OCI-M1 (cell line): ENCODE measurements around the gene ASB7.
"Not testable (repeated sequence)": the region's sequence is repeated elsewhere in the genome, so short reads cannot be mapped to it uniquely, and the experiment has no call there.

Experiments used
- DNase-seq: peaks from one replicate; lab custom pipeline; 2025; lab: John Stamatoyannopoulos, UW

Gene ASB7

DNA sequence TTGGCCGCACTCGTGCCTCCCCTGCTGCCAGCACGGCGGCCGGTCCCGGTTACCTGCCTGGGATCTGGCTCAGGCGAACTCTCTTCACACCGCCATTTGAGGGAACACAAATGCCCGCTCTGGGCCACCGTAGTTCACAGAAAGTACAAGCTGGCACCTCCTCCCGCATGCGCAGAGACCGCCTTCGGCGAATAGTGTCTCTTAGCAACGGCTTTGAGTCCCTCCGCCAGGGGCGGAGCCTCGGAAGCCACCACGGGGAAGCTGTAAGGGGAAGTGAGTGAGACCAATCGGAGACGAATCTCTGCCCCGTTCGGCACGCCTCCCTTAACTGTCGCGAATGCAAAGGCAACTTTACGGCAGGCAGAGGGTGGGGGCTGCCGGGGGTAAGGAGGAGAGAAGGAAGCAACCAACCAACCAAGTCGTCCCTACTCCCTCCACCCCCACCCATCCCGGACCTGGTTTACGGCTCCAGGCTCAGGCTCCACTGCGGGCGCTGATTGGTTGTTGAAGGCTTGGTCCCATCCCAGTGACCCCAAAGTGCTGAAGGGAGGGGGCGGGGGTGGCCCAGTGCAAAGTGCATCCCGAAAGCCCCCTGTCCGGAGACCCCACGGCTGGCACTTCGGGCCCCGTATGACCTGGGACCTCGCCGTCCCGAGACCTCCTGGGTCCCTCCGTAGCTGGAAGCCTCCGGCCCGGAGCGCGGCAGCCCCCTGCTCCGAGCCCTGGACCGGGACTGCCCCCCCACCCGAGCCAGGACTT, at the start of gene ASB7, which contains the start of gene LINS1:
TSS of gene ASB7 (plus strand) at position 526 of the 759 bp plus-strand sequence. CDS start 9,628 bp downstream, outside the sequence.
TSS of gene LINS1 (minus strand) at position 121 of the 759 bp plus-strand sequence. CDS start 21,342 bp downstream, outside the sequence.
- DNase-seq = peak; percentile 100

- no peak for DNase-seq
These were observed 48.9 kb upstream of the ASB7 start for GRCh38 chr15:100553468-100553867.

DNA sequence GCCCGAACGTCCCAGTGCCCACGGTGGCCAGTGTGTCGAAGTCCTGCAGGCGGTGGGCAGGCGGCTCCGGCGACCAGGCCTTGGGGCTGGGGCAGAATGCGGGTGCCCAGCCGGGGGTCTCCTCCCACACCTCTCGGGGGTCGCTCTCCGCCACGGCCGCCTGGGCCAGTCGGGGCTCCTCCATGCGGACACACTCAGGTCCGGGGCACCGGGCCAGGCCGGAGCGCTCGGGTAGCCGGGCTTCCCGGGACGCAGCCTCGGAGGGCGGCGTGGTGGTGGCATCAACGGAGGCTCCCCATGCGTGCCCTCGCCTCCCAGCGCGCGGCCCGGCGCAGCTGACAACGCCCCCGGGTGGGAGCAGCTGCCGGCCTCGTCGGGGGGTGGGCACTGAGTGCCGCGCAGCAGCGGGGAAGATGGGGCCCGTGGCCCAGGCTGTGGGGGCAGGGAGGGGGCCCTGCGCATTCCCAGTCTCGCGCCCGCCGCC, 43.6 kb upstream of the ASB7 start:
- DNase-seq = no peak

- DNase-seq = no peak
These were observed 43.1 kb upstream of the ASB7 start for GRCh38 chr15:100559330-100559729.

- no peak for DNase-seq
These were observed 42.1 kb upstream of the ASB7 start for GRCh38 chr15:100560323-100560722.

GRCh38 chr15:100565591-100565990, 36.8 kb upstream of the ASB7 start:
- no peak for DNase-seq

- DNase-seq = no peak
These were observed 35.4 kb upstream of the ASB7 start for GRCh38 chr15:100566850-100567628.

GRCh38 chr15:100569391-100569790, 33.0 kb upstream of the ASB7 start:
- no peak for DNase-seq

DNA sequence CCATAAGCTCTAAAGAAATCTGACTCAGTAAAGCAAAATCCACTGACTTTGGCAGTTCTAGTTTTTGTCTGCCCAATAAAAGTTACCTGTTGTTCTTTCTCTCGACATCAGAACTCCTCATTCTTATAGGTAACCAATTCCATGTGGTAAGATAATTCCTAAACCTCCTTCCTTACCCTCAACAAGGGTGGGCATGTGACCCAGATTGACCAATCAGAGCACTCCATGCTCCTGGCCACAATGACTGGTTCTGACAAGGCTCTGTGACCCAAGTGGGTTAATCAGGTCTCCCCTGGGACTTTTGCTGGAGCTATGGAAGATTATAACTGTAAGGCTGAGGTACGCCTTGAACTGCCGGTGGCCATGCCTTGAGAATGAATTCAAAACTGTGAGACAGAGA, 32.1 kb upstream of the ASB7 start:
- DNase-seq = no peak

DNA sequence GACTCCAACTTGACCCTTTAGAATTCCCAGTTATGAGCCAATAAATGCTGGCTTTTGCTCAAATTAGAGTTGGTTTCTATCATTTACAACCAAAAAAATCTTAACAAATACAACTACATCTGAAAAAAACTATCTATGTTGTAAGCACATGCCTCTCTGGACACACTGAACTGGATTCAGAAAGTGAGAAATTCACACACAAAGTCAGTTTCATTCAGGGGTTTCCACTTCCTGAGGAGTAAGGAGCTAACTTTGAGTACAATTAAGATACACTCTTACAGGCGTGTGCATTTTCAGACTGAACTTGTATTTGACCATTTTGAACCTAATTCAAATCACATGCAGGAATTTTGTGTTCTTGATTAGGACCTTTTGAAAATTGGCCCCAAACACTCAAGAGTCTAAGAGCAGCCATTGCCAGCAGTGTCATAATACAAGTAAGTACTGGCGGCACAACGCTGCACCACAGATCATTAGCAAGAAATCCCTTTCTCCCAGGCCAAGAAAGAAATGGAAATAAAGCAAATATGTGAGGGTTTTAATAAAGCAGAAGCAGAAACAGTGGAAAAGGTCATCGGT, 31.6 kb upstream of the ASB7 start:
- DNase-seq = no peak

- DNase-seq = no peak
These were observed 30.7 kb upstream of the ASB7 start for GRCh38 chr15:100571592-100572167.

DNA sequence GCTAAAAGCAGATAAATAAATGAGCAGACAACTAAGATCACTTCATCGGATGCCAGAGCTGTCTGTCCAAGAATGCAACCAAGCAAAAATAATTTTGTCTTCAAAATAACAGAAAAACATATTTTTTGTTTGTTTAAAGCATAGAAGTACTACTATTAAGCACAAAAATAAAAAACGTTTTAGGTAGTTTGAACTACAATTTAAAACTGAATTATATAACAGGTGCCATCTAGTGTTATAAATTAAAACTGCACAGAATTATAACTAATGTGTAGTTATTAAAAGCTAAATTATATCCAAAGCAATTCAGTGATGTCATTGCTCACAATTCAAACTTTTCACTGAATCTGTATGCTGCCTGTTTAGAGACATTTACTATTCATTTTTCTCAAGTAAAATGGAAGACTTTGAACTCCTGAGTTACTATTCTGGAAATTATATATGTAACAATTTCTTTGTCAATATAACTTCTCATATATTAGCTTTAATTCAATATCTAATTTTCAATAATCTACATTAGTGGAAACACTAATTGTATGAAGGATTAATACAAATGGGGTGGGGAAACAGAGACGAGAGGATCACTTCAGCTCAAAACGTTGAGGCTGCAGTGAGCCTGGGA, 29.9 kb upstream of the ASB7 start:
- peak; percentile 24 for DNase-seq

- no peak for DNase-seq
These were observed 28.9 kb upstream of the ASB7 start for GRCh38 chr15:100573526-100573925.

GRCh38 chr15:100580414-100580813, 22.0 kb upstream of the ASB7 start:
- DNase-seq = no peak

- peak; percentile 32 for DNase-seq
These were observed 13.6 kb upstream of the ASB7 start for GRCh38 chr15:100588638-100589242.

GRCh38 chr15:100591163-100591562, 11.2 kb upstream of the ASB7 start:
- not testable (repeated sequence) for DNase-seq

GRCh38 chr15:100591835-100592234, 10.6 kb upstream of the ASB7 start:
- DNase-seq = no peak

- no peak for DNase-seq
These were observed 9.5 kb upstream of the ASB7 start for GRCh38 chr15:100592898-100593297.

DNA sequence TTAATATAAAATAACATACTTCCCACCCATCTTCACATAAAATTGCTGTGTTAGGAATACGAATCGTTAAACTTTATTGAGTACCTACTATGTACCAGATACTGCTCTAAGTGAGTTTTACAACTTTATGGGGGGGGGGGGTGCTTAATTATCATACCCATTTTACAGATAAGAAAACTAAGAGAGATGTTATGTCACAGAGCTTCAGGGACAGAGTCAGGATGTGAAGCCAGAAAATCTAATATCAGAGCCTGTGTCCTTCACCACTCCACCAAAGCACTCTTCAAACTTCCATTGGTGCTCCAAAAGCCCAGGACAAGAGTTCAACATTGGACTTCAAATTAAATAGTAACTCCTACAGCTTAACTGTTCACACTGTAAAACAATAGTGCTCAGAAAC, 9.0 kb upstream of the ASB7 start:
- no peak for DNase-seq

DNA sequence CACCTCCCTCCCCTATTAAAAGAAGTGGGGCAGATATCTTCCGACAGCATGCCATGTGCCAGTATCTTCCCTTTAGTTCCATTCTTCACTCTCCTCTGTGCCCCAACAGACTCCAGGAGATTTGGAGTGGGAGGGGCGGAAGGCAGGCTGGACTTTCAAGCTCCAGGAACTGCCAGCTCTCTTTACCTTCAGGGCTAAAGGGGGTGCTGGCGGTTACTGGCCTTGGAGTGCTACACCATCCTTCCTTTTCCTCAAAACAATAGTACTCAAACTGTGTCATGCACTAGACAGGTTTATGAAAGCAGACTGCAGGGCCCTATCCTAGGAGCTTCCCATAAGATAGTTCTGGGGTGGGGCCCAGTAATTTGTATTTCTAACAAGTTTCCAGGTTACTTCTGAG, 6.4 kb upstream of the ASB7 start:
- DNase-seq = no peak

- peak; percentile 96 for DNase-seq
These were observed 5.6 kb upstream of the ASB7 start for GRCh38 chr15:100596792-100597191.
